NCI-H2171 (cell line): ENCODE data around the gene PRDM16.

ENCODE experiments used
- DNase-seq: peaks from one replicate; lab custom pipeline; 2025; lab: John Stamatoyannopoulos, UW

Gene PRDM16

DNA sequence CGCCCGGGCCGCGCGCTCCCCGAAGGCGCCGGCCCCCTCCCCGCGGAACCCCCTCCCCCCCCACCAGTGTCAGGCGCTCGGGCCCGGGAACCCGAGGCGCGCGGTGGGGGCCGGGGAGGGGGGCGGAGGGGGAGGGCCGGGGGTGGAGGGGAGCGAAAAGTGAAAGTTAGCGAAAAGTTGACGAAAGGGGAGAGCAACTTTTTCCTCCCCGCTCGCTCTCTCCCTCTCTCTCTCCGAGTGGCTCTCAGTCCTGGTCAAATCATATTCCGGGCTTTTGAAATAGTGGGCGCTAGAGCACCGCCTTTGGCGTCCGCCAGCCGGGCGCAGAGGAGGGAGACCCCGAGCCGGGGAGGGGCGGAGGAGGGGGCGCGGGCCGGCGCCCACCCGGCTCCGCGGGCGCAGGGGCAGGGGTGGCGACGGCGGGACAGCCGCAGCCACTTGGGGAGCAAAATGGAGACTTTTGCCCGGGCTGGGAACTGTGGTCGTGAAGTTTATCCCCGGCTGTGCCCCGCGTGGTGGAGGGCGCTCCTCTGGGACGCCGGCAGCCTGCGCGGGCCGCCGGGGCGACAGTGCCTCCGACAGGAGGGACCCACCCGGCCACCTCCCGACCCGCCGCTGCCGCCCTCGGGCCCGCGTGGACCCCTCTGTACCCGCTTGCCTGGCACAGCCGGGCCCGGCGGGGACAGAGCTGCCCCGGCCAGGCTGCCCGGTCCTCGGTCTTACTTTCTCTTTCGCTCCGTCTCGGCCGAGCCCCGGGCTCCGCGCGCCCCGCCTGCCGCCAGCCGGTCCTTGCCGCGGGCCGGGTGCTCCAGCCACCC, 697 bp downstream of the PRDM16 start:
- DNase-seq = no peak

DNA sequence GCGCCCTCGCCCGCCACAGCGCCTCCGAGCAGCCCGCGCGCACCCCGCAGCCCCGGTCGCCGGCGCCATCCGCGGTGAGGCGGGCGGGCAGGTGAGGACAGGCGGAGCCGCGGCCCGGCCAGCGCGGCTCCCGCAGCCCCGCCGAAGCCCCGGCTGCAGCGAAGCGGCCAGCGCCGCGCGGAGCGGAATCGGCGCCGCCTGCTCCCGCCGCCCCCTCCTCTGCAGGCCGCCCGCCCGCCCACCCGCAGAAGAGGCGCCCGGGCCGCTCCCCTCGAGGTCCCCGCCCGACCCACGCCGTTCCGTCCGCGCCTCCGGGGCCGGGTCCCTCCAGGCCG, 1.3 kb downstream of the PRDM16 start:
- no peak for DNase-seq

DNA sequence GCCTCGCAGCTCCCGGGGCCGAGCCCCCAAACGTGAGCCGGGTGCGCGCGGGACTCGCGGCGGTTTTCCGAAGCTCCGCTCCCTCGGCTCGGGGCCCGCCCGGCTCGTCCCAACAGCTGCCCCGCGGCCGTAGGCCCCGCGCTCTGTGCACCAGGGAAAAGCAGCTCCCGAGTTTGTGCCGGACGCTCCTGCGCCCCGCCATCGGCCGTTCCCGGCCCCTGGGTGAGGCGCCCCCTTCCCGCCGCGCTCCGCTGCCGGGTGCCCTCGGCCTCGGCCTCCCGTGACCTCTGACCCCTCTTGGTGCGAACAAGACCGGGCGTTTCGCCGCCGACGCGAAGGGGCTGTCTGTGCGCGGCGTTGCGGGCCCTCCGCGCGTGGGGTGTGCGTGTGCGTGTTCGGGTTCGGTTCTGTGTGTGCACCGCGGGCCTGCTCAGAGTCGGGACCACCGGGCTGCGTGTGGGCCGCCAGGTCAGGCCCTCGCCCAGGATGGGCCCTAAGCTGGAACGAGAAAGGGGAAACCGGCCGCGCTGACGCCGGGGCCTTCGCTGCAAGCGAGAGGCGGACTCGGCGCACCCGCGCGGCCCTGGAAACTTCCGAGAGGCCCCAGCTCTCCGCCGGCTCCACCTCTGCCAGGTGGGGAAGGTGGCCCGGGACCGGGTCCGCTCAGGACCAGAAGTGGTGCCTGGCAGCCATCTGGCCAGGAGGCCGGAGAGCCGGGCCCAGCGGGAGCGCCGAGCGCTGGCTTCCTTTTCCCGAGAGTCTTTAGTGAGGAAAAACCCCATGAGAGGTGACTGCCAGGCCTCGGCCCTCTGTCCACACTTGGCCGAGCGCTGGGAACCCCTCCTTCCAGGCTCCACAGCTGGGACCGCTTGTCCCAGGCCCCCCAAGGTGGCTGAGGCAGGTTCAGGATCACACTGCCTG, 1.9 kb downstream of the PRDM16 start:
- no peak for DNase-seq

DNA sequence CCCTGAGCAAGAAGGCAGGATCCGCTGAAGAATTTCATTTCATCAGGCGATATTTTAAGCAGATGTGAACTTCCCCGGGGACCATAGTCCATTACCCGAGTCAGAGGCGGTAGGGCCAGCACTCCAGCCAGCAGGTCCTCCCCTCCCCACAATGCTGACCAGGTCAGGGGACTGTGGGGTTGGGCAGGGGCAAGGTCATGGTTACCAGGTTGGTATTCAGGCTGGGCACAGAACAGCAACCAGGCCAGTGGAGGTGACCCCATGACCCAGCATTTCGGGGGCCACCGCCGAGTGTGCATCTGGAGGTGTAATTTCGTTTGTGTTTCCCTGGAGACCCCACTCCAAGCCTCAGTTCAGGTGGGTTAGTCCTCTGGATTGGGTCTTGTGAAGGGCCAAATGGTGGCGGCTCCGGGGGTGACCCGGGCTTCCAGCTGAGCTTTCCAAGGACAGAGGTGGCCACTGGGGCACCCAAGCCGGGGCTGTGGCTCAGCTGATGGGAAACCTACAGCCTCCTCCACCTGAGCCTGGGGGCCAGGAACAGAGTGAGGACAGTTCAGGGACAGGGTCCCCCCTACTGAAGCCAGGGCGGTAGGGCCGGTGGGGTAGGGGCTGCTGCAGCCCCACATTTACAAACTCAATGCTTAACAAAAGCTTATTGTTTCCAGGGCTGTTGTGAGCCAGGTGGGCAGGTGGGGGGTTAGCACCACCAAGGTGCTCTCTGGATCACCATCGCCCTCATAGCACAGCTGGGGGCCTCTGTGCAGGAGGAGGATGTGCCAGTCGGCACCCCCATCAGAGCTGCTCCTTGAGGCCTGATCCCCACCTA, 2.8 kb downstream of the PRDM16 start:
- no peak for DNase-seq

DNA sequence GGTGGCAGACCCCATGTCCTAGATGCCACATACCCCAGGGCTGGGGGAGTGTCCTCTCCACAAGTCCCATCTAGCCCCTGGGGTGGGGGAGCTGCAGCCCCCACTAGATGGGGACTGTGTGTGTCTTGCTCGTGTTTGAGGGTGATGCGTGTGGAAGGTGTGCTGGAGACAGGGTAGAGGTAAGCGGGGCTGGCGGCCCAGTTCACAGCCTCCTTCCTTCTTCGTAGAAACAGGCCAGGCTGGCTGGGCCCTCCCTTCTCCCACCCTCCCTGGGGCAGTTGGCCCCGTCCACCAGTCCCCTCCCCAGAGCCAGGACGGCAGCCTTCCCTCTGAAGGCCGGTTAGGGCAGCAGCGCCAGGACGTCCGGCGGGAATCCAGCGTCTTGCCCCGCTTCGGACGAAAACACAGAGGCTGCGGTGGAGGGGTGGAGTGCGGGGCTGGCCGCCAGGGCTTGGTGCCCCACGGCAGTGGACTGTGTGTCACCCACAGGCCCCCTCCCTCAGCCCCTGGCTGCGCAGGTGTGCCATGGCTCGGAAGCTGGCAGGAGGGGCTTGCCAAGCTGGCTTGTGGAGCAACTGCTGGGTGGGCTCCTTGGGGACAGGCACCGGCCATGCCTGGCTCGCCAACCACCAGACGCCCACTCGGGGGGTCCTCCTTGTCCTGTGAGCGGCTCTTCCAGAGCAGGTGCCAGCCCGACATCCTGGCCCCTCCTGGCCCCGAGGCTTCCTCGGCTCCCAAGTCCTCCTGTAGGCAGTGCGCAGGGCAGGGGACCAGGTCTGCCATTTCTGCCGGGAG, 3.6 kb downstream of the PRDM16 start:
- DNase-seq = no peak

DNA sequence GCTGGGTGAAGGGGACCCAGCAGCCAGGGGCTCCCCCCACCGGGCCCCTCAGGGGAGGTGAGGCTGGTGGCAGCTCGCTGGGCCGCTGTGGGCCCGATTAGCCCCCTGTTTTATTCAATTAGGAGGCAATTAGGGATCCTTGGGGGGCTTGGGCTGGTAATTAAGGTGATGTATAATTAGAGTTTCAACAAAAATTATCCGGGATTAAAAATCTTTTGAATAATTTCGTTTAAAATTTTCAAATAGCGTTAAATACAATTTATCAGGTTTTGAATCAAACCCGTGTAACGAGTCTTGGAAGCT, 4.1 kb downstream of the PRDM16 start:
- no peak for DNase-seq

DNA sequence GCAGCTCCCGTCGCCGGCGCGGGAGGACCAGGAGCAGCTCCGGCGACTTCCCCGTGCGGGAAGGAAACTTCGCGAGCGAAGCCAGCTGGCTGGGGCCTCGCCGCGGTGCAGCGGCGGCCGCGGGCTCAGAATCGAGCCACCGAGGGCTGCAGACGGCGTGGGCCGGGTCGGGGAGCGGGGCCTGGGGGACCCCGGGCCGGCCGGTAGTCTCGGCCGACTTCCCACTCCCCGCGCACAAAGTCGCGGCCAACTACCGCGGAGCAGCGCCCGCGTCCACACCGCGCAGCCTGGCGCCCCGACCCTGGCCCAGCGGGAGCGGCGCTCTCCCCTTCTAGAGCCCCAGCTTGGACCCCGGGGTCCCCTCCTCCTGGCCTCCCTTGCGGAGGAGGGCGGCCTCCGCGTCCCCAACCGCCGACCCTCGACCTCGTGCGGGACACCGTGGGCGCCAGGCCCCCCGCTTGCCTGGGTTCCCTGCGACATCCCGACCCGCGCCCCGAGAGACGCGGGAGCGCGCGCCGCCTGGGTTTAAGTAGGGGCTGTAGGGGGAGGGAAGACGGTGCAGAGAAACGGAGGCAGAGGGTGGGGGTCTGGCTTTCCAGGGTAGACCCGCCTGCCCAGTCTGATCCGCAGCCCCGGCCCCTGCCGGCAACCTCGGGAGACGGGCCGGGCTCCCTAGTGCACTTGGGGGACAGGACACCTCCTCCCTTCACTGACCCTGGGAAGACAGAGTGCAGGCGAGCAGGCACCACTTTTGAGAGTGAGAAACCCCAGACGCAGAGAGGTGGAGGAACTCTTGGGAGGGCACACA, 4.7 kb downstream of the PRDM16 start:
- DNase-seq = no peak

DNA sequence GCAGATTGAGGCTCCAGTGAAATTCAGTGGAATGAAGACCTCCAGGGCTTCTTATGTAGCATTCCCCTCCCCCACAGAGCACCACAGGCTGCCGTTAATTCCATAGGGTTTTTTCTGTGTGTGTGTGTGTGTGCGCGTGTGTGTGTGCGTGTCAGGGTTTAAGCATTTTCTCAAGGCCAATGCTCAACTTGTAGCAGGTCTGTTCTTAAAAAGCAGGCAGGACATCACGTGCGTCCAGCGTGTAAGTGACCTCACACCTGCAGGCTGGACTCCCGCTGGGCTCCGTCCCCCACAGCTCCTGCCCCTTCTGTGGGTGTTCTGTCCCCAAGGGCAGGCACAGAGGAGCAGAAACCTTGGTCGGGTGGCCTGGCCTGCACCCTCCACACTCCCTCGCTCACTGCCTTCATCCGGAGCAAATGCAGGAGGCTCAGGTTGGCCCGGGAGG, 5.3 kb downstream of the PRDM16 start:
- no peak for DNase-seq

DNA sequence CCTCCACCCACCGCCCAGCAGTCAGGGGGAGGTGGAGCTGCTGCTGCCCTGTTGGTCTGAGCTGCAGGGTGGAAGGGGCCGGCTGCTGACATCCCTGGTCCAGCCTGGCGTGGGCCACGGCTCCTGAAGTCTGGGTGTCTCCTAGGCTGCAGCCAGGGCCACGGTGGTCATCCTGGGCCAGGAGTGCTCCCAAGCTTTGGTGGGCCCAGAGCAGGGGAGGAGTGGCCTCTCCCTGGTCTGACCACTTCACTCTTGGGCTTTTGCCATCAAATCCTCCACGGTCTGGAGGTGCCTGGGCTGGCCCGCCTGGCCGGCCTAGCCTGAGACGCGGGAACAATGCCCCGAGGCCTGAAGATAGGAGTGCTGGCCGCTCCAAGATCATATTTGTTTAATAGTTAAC, 5.8 kb downstream of the PRDM16 start:
- no peak for DNase-seq

DNA sequence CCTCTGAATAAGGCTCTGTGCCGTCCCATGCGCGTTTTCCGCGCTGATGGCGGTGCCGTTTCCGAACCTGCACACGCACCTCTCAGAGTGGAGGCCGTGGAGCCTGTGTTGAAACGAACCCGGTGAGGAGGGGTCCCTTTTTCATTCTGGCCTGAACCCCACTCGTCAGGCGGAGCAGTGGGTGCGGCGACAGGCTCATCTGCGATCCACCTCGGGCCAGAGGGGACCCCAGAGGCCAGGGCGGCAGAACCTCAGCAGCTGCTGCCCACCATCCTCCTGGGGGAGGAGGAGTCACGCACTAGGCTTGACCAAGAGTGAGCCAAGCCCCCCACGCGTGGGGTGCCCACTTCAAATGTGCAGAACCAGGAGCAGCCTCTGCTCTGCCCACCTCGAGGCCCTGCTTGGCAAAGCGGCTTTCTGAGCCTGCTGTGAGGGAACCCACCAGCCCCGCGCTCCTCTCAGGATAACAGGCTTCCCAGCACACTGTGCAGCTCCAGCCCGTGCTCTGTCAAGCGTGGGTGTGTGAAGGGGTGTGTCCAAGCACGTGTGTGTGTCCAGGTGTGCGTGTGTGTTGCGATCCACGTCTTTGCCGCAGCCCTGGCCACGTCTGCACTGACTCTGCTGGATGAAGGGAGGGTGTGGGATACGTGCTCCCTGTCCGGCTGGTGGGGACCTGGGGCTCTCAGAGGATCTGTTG, 6.8 kb downstream of the PRDM16 start:
- no peak for DNase-seq

DNA sequence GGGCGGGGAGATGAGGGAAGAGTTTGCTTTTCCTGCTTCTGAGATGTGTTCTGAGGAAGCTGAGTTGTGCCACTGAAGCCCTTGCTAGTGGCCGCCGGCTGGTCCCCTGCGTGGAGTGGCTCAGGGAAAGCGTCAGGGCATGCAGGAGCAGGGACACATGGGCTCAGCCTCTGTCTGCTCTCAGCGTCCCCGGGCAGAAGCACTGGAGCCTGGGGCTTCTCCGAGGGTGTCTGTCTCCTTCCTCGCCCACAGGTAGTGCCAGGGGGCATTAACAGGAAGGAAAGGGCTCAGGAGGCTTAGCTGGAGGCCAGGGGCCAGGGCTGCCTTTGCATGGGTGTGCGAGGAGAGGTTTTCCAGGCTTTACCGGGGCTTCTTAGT, 7.3 kb downstream of the PRDM16 start:
- DNase-seq = no peak

DNA sequence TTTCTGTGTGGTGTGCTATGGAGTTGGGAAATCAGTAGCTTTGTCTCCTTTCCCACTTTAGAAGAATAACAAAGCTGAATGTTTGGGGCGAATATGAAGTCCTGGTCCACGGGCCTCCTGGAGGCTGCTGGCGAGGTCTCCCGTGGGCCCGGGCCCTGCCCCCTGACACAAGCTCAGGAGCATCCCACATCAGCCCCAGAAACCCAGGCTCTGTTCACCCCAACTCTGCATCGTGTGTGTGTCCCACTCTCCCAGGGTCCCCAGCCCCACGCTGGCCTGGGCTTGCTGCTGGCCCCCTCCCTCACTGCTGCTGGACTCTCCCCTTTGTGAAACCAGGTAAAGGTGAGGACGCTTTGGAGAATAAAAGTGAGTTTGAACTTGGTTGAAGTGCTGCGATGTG, 8.1 kb downstream of the PRDM16 start:
- DNase-seq = no peak

DNA sequence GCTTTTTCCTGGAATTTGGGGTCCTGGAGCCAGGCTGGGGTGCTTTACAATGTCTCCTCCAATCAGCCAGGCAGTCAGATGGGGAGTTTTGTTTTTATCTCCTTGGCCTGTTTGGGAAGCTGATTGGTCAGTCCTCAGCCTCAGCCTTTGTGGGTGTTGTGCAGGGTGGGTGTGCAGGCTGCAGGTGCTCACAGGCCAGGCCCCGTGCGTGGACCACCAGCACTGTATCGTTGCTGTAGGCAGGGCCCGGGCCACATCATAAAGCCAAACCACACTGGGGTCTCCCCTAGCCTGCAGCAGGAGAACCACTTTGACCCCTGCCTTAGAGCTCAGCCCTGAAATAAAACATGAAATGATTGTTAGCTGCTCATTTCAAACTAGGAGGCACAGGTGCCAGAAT, 8.6 kb downstream of the PRDM16 start:
- no peak for DNase-seq

DNA sequence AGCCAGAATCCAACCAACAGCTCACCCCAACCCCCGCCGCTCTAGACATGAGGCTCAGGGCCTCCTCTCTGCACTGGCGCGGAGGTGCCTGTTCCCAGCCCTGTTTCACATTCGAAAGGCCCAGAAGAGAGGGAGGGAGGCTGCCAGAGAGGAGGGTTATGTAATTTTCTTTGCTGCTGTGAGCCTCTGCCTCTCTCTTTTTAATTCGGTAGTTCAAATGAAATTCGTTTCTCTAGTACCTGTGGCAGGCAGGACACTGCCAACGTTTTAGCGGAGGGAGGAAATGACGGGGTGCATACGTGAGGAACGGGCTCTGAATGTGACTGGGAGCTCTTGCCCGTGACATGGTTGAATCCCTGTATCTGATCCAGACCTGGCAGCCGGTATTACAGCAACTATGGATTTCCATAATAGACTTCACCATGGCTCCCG, 9.4 kb downstream of the PRDM16 start:
- DNase-seq = no peak

DNA sequence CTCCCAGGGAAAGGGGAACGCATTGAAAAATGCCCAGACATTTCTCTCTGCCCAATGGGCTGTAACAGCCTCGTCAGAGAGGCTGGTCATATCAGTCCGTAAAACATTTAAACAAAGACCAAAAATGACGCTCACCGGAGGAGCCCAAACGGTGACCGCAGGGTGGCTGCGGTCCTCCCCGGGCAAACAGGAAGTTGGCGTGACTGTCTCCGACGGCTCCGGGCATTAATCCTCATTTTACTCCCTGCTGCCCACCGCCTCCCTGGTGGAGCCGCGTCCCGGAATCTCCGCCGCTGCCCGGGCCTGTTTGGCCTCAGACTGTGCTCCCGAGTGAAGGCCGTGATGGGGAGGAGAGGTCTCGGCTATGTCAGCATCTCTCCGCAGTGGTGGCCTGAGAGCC, 9.9 kb downstream of the PRDM16 start:
- DNase-seq = no peak

DNA sequence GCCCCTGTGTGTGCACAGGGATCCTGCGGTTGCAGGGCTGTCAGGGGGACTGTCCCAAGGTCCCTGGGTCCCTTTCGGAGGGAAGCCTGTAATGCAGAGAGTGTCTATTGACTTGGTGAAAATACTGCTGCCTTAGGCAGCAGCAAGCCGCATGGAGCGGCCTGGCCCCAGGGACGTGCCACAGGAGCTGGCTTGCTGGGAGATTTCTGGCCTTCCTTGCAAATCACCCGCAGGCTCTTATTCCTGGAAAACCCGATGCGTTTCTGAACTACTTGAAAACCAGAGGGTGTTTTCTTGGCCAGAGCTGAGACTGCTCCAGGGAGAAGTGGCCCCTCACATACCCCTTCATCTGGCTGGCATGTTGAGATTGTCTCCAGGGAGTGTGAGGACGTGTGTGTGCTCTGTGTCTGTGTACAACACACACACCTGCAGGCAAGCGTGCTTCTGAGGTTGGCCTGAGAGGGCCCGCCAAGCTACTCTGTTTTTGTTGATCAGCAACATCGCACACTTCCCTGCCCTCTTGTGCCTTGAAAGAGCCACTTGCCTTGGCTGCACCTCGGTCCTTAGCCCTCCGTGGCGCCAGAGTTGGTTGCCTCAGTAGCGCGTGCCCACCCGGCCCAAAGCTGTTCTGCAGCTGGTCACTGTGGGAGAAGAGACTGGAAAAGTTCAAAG, 10.5 kb downstream of the PRDM16 start:
- DNase-seq = no peak

DNA sequence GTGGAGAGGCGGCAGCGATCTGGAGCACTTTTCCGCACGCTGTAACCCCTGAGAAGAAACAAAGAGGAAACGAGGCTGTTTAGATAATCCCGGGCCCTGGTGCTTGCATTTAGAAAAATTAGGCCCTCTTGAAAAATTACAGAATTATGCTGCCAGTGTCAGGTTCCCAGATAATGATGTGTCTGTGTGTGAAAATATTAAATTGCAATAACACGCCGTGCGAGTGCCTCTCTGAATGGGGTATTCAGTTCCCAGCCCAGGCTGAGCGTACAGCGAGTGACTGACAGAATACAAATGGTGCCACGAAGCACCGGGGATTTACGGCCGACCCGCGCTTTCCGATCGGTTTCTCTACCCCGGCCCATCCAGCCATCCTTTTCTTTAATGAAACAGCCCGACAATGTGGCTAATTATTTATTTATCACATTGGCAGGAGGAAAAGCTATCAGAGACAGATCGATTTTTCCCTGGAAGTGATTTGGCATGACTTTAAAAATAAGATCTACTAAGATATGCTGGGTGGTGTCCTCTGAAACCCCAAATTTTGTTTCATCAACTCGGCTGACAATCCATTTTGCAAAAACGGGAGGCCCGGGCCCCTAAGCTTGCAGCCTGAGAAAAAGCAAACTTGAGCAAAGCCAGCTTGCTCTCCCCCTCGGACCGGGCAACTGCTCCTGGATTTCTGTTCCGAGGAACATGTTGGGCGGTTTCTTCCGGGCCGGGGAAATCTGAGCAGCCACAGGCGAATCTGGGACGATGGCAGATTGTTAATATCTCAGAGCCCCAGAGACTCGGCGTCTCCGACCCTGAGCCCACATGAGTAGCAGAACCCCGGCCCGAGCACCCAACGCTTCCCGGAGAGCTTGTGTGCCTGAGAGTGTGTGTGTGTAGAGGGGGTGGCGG, 11.3 kb downstream of the PRDM16 start:
- no peak for DNase-seq

DNA sequence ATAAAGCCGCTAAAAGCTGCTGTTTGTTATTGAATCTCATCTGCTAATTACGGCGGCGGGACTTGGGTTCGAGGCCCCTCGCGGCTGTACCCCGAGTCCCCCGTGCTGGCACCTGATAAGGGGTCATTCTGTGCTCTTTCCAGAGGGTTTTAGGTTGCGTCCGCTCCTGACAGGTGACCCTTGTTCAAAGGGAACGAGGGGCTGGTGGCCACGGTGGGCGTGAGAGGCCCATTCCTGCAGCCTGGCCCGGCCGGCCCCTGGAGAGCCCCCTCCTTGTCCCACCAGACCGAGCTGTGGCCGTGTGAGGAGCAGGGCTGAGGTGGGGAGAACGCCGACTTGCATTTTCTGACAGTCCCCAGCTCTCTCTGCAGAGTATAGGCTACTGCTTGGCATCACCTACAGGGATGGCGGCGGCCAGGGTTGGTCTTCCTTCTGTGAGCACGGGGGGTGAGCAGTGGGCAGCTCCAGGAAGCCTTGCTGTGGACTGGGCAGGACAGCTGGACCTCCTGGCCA, 12.2 kb downstream of the PRDM16 start:
- no peak for DNase-seq
